Thoracic aorta (tissue), 2 donors: ENCODE data around the gene XRN2. TPM values are rescaled to one million over a fixed set of nuclear protein-coding genes. Genes with fewer than 3 reads are reported as not detected.

Experiments used
- ATAC-seq: fragments of 150-250 bp; one replicate; pipeline ENCODE4 v1.8.0; 2017; ENCODE audit warnings: low read depth; ENCODE audit not compliant: insufficient number of reproducible peaks, low FRiP score
- DNase-seq: peaks from one replicate; pipeline ENCODE4 v3.0.0-alpha.2; 2020; ENCODE audit warnings: low spot score
- H3K27ac ChIP-seq, 2 donors: fragments of 200-600 bp; sonication (generic); 1 replicate in 1 of 2; 2 replicates in 1 of 2; pipeline ENCODE4 v1.5.1; 2016; ENCODE audit warnings: mild to moderate bottlenecking in 2 of 2, moderate library complexity in 2 of 2
- H3K27me3 ChIP-seq: fragments of 200-600 bp; sonication (generic); replicated peaks from 2 replicates; pipeline ENCODE4 v1.6.0; 2016; ENCODE audit warnings: mild to moderate bottlenecking; ENCODE audit not compliant: insufficient read depth
- H3K36me3 ChIP-seq: fragments of 200-600 bp; sonication (generic); one replicate; pipeline ENCODE4 v1.5.1; 2016
- H3K4me1 ChIP-seq, 2 donors: fragments of 200-600 bp; sonication (generic); 1 replicate in 1 of 2; 2 replicates in 1 of 2; pipeline versions ENCODE4 v1.5.1 to v1.6.0; 2016; ENCODE audit warnings: low read depth in 2 of 2, mild to moderate bottlenecking in 1 of 2; ENCODE audit not compliant: control insufficient read depth in 1 of 2
- H3K4me3 ChIP-seq: fragments of 200-600 bp; sonication (generic); 2 replicates; pipeline ENCODE4 v1.5.1; 2016; ENCODE audit warnings: mild to moderate bottlenecking
- H3K9me3 ChIP-seq: fragments of 200-600 bp; sonication (generic); 2 replicates; pipeline ENCODE4 v1.5.1; 2016
- CTCF ChIP-seq: fragments of 200-600 bp; sonication (generic); IDR thresholded peaks from one replicate; pipeline ENCODE4 v1.5.1; 2019; ENCODE audit warnings: antibody characterized with exemption
- total RNA-seq, 2 donors: library from RNA; depleted of rRNA; stranded (reverse); fragments of >200 nt; gene quantifications; one replicate each; pipeline versions ENCODE4 v1.1.0 to v1.2.3, GENCODE V29; 2016

XRN2 gene
- total RNA-seq, 2 donors from 2014 or later: 44.7 to 72.2 TPM

- no peak for TF ChIP-seq CTCF
Measured at GRCh38 chr20:21376626-21377025, 73.5 kb downstream of the XRN2 start.

GRCh38 chr20:21377701-21378100 lies 74.6 kb downstream of the XRN2 start:
- no peak overlapping the region for H3K4me3 ChIP-seq
- H3K36me3 ChIP-seq: peaks cover 14% of the 10 kb centered on the region
- ATAC-seq (no peak), DNase-seq (no peak)
- H3K9me3 ChIP-seq: no peaks in the 10 kb centered on the region
- H3K27ac ChIP-seq: no peak overlapping the region
- no peaks in the 10 kb centered on the region for H3K4me1 ChIP-seq
- no peaks in the 10 kb centered on the region for H3K27me3 ChIP-seq
- TF ChIP-seq CTCF: no peak

More at GRCh38 chr20:21376626-21377025, 73.5 kb downstream of the XRN2 start:
- no peaks in the 10 kb centered on the region for H3K27me3 ChIP-seq
- DNase-seq: no peak
- peaks cover 9% of the 10 kb centered on the region for H3K36me3 ChIP-seq
- ATAC-seq: no peak
- no peak overlapping the region for H3K27ac ChIP-seq
- no peak overlapping the region for H3K4me3 ChIP-seq
- no peaks in the 10 kb centered on the region for H3K4me1 ChIP-seq
- H3K9me3 ChIP-seq: no peaks in the 10 kb centered on the region

- Histone ChIP-seq H3K27me3 (no peaks in the 10 kb centered on the region), H3K27ac (no peak overlapping the region), H3K4me1 (no peaks in the 10 kb centered on the region), H3K36me3 (peaks cover 15% of the 10 kb centered on the region), H3K9me3 (no peaks in the 10 kb centered on the region), H3K4me3 (no peak overlapping the region)
- ATAC-seq: no peak
- no peak for DNase-seq
- TF ChIP-seq CTCF: no peak
Measured at GRCh38 chr20:21378259-21378658, 75.1 kb downstream of the XRN2 start.

- Histone ChIP-seq H3K4me3 (no peak overlapping the region), H3K27ac (no peak overlapping the region), H3K4me1 (no peaks in the 10 kb centered on the region), H3K9me3 (no peaks in the 10 kb centered on the region), H3K36me3 (peaks cover 26% of the 10 kb centered on the region), H3K27me3 (no peaks in the 10 kb centered on the region)
- TF ChIP-seq CTCF: no peak
- no peak for ATAC-seq
- no peak for DNase-seq
Measured at GRCh38 chr20:21380711-21381110, 77.6 kb downstream of the XRN2 start.

- H3K27ac ChIP-seq: no peak overlapping the region
- no peak for TF ChIP-seq CTCF
- no peaks in the 10 kb centered on the region for H3K27me3 ChIP-seq
- ATAC-seq (no peak), DNase-seq (no peak)
- no peak overlapping the region for H3K4me3 ChIP-seq
- peaks cover 27% of the 10 kb centered on the region for H3K36me3 ChIP-seq
- H3K4me1 ChIP-seq: no peaks in the 10 kb centered on the region
- no peaks in the 10 kb centered on the region for H3K9me3 ChIP-seq
Measured at GRCh38 chr20:21381619-21382018, 78.5 kb downstream of the XRN2 start.
